ENCODE measurements around the gene PPM1E. TPM values are rescaled to one million over a fixed set of nuclear protein-coding genes. Genes with fewer than 3 reads are reported as not detected.
"Not testable (repeated sequence)": the region's sequence is repeated elsewhere in the genome, so short reads cannot be mapped to it uniquely, and the experiment has no call there.

PPM1E gene
- total RNA-seq, 1 experiment from 2014 or later, result 2.9 TPM

GRCh38 chr17:58747674-58748073, 8.0 kb upstream of the PPM1E start:
- no peak for ATAC-seq
- POLR2A ChIA-PET, result no interaction called here
- intact Hi-C loops (cut with micrococcal nuclease; ENCODE audit: unreplicated experiment) (no loop called here), in situ Hi-C loops (cut with HindIII; ENCODE audit: low pct_unique_long_range_greater_than_20kb, low sequenced_read_pairs) (no loop called here)
- CTCF ChIA-PET, result no interaction called here
- no peak overlapping the region for H3K27ac ChIP-seq (ENCODE audit: low read length)
- no peak overlapping the region for H3K4me3 ChIP-seq (ENCODE audit: low read depth in 2 of 2, low read length in 2 of 2)
- H3K4me1 ChIP-seq (ENCODE audit: control insufficient read depth, insufficient read depth, low read length), result no peaks in the 10 kb centered on the region
- no peak for DNase-seq (ENCODE audit: low read depth, low spot score)
- BruUV-seq (replicated peaks), result no TSS peak
- no peaks in the 10 kb centered on the region for H3K27me3 ChIP-seq (ENCODE audit: control insufficient read depth, insufficient read depth, low read length)
- TF ChIP-seq REST (IDR thresholded peaks at IDR 0.05; ENCODE audit: insufficient read depth in 1 of 2, low read depth in 2 of 2, low read length in 1 of 2) (no peak), TCF7L2 (IDR thresholded peaks at IDR 0.05; ENCODE audit: low read depth, low read length) (no peak), CTCF (IDR thresholded peaks at IDR 0.05) (no peak), POLR2AphosphoS5 (IDR thresholded peaks at IDR 0.05; ENCODE audit: low read depth, low read length) (no peak), SIN3A (IDR thresholded peaks at IDR 0.05; ENCODE audit: borderline replicate concordance, insufficient read depth, low read depth, low read length) (no peak)
- H3K9me3 ChIP-seq (ENCODE audit: control insufficient read depth, insufficient read depth, low read depth, low read length), result no peaks in the 10 kb centered on the region
- no peaks in the 10 kb centered on the region for H3K36me3 ChIP-seq (ENCODE audit: control insufficient read depth, insufficient read depth, low read length)

- ATAC-seq; H3K4me3 ChIP-seq (ENCODE audit: low read depth in 2 of 2, low read length in 2 of 2); in situ Hi-C loops (cut with HindIII; ENCODE audit: low pct_unique_long_range_greater_than_20kb, low sequenced_read_pairs); POLR2A ChIA-PET; H3K4me1 ChIP-seq (ENCODE audit: control insufficient read depth, insufficient read depth, low read length); H3K27ac ChIP-seq (ENCODE audit: low read length); intact Hi-C loops (cut with micrococcal nuclease; ENCODE audit: unreplicated experiment); H3K9me3 ChIP-seq (ENCODE audit: control insufficient read depth, insufficient read depth, low read depth, low read length); H3K36me3 ChIP-seq (ENCODE audit: control insufficient read depth, insufficient read depth, low read length); H3K27me3 ChIP-seq (ENCODE audit: control insufficient read depth, insufficient read depth, low read length); CTCF ChIA-PET; BruUV-seq (replicated peaks); DNase-seq (ENCODE audit: low read depth, low spot score): not testable (repeated sequence)
Observed at GRCh38 chr17:58749627-58750026, 6.0 kb upstream of the PPM1E start.

GRCh38 chr17:58753026-58753425, 2.6 kb upstream of the PPM1E start:
- no peak for DNase-seq (ENCODE audit: low read depth, low spot score)
- intact Hi-C loops (cut with micrococcal nuclease; ENCODE audit: unreplicated experiment), result no loop called here
- Histone ChIP-seq H3K36me3 (ENCODE audit: control insufficient read depth, insufficient read depth, low read length) (no peaks in the 10 kb centered on the region), H3K27me3 (ENCODE audit: control insufficient read depth, insufficient read depth, low read length) (peaks cover 9% of the 10 kb centered on the region), H3K9me3 (ENCODE audit: control insufficient read depth, insufficient read depth, low read depth, low read length) (no peaks in the 10 kb centered on the region), H3K27ac (ENCODE audit: low read length) (no peak overlapping the region), H3K4me3 (ENCODE audit: low read depth in 2 of 2, low read length in 2 of 2) (no peak overlapping the region), H3K4me1 (ENCODE audit: control insufficient read depth, insufficient read depth, low read length) (no peaks in the 10 kb centered on the region)
- no peak for ATAC-seq
- TF ChIP-seq TCF7L2 (IDR thresholded peaks at IDR 0.05; ENCODE audit: low read depth, low read length) (no peak), POLR2AphosphoS5 (IDR thresholded peaks at IDR 0.05; ENCODE audit: low read depth, low read length) (no peak), CTCF (IDR thresholded peaks at IDR 0.05) (no peak), SIN3A (IDR thresholded peaks at IDR 0.05; ENCODE audit: borderline replicate concordance, insufficient read depth, low read depth, low read length) (no peak), REST (IDR thresholded peaks at IDR 0.05; ENCODE audit: insufficient read depth in 1 of 2, low read depth in 2 of 2, low read length in 1 of 2) (no peak)
- CTCF ChIA-PET, result no interaction called here
- in situ Hi-C loops (cut with HindIII; ENCODE audit: low pct_unique_long_range_greater_than_20kb, low sequenced_read_pairs), result no loop called here
- no TSS peak for BruUV-seq (replicated peaks)
- POLR2A ChIA-PET, result no interaction called here
